ENCODE results near the gene EPSTI1.

The EPSTI1 gene

DNA sequence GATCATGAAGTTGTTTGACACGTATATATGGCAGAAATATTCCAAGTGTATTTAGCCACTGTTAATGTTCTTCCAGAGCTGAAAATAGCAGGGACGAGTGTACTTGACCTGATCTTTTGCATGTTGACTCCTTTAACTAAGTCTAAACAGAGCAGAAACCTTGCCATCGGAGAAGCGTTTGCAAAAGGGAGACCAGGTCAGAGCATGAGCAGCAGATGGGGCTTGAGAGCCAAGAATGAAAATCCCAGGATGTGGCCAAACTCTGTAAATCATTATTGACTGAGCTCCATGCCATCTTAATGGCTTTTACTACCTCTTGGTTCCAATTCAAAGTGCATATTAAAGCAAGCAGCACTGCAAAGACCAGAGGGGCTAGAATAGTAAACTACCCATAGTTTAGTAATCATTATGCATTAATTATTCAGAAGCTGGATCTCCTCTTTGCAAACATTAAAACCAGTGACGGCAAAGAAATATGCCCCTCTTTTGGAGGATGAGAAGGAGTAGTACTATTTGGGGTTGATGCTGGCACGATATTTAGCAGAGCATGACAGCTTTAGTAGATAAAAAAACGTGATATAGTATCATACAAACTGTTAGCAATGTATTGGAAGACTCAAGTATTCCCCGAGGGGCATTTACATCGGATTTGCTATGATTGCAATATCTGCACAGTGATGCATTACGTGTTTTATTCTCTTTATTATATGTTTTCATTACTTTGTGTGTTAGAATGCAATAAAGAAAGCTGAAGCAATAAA is 154.9 kb downstream of the EPSTI1 start:
- DNase-seq = no peak

Data from NCI-H2029 treated with DMSO at 0.1 percent for 48 hours (cell line).